ENCODE measurements around the gene GDF9. TPM values are rescaled to one million over a fixed set of nuclear protein-coding genes. Genes with fewer than 3 reads are reported as not detected.
"Not testable (repeated sequence)": the region's sequence is repeated elsewhere in the genome, so short reads cannot be mapped to it uniquely, and the experiment has no call there.

The GDF9 gene
- total RNA-seq, 1 experiment from 2014 or later = 0.54 TPM

- CTCF ChIA-PET = interaction anchor here (0.6 kb wide), 1 partner anchor 29 kb away, joined by 9 read pairs; the partner anchor contains the start of gene SHROOM1
- intact Hi-C loops (cut with micrococcal nuclease; ENCODE audit: unreplicated experiment) = no loop called here
Observed at GRCh38 chr5:132859889-132860437, 6.3 kb downstream of the GDF9 start.

DNA sequence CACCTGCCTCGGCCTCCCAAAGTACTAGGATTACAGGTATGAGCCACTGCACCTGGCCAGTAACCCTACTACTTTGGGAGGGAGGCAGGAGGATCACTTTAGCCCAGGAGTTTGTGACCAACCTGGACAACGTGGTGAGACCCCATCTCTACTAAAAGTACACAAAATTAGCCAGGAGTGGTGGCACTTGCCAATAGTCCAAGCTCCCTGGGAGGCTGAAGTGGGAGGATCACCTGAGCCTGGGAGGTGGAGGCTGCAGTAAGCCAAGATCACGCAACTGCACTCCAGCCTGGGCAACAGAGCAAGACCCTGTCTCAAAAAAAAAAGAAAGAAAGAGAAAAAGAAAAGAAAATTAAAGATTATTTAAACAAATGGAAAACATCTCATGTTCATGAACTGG lies 10.3 kb downstream of the GDF9 start:
- Histone ChIP-seq H3K4me1 (ENCODE audit: control insufficient read depth, insufficient read depth, low read length) (no peaks in the 10 kb centered on the region), H3K27me3 (ENCODE audit: control insufficient read depth, insufficient read depth, low read length) (no peaks in the 10 kb centered on the region), H3K4me3 (ENCODE audit: low read depth in 2 of 2, low read length in 2 of 2) (no peak overlapping the region), H3K36me3 (ENCODE audit: control insufficient read depth, insufficient read depth, low read length) (no peaks in the 10 kb centered on the region), H3K27ac (ENCODE audit: low read length) (no peak overlapping the region), H3K9me3 (ENCODE audit: control insufficient read depth, insufficient read depth, low read depth, low read length) (no peaks in the 10 kb centered on the region)
- in situ Hi-C loops (cut with HindIII; ENCODE audit: low pct_unique_long_range_greater_than_20kb, low sequenced_read_pairs) = no loop called here
- CTCF ChIA-PET = no interaction called here
- POLR2A ChIA-PET = no interaction called here
- BruUV-seq (replicated peaks) = no TSS peak
- no peak for ATAC-seq
- TF ChIP-seq, protein P1, sequence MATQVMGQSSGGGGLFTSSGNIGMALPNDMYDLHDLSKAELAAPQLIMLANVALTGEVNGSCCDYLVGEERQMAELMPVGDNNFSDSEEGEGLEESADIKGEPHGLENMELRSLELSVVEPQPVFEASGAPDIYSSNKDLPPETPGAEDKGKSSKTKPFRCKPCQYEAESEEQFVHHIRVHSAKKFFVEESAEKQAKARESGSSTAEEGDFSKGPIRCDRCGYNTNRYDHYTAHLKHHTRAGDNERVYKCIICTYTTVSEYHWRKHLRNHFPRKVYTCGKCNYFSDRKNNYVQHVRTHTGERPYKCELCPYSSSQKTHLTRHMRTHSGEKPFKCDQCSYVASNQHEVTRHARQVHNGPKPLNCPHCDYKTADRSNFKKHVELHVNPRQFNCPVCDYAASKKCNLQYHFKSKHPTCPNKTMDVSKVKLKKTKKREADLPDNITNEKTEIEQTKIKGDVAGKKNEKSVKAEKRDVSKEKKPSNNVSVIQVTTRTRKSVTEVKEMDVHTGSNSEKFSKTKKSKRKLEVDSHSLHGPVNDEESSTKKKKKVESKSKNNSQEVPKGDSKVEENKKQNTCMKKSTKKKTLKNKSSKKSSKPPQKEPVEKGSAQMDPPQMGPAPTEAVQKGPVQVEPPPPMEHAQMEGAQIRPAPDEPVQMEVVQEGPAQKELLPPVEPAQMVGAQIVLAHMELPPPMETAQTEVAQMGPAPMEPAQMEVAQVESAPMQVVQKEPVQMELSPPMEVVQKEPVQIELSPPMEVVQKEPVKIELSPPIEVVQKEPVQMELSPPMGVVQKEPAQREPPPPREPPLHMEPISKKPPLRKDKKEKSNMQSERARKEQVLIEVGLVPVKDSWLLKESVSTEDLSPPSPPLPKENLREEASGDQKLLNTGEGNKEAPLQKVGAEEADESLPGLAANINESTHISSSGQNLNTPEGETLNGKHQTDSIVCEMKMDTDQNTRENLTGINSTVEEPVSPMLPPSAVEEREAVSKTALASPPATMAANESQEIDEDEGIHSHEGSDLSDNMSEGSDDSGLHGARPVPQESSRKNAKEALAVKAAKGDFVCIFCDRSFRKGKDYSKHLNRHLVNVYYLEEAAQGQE (IDR thresholded peaks at IDR 0.05; ENCODE audit: insufficient read depth in 1 of 2, low read depth in 2 of 2, low read length in 1 of 2) = no peak
- TF ChIP-seq SIN3A (IDR thresholded peaks at IDR 0.05; ENCODE audit: borderline replicate concordance, insufficient read depth, low read depth, low read length) = no peak
- TF ChIP-seq POLR2AphosphoS5 (IDR thresholded peaks at IDR 0.05; ENCODE audit: low read depth, low read length) = no peak
- TF ChIP-seq CTCF (IDR thresholded peaks at IDR 0.05) = no peak
- TF ChIP-seq TCF7L2 (IDR thresholded peaks at IDR 0.05; ENCODE audit: low read depth, low read length) = no peak
- intact Hi-C loops (cut with micrococcal nuclease; ENCODE audit: unreplicated experiment) = no loop called here
- DNase-seq (ENCODE audit: low read depth, low spot score) = no peak

More at GRCh38 chr5:132859889-132860437, 6.3 kb downstream of the GDF9 start:
- in situ Hi-C loops (cut with HindIII; ENCODE audit: low pct_unique_long_range_greater_than_20kb, low sequenced_read_pairs) = no loop called here
- H3K9me3 ChIP-seq (ENCODE audit: control insufficient read depth, insufficient read depth, low read depth, low read length) = no peaks in the 10 kb centered on the region
- no peak overlapping the region for H3K27ac ChIP-seq (ENCODE audit: low read length)
- H3K4me3 ChIP-seq (ENCODE audit: low read depth in 2 of 2, low read length in 2 of 2) = no peak overlapping the region
- no peak for TF ChIP-seq CTCF (IDR thresholded peaks at IDR 0.05)
- TF ChIP-seq TCF7L2 (IDR thresholded peaks at IDR 0.05; ENCODE audit: low read depth, low read length) = no peak
- TF ChIP-seq POLR2AphosphoS5 (IDR thresholded peaks at IDR 0.05; ENCODE audit: low read depth, low read length) = no peak
- TF ChIP-seq, protein P1 (IDR thresholded peaks at IDR 0.05; ENCODE audit: insufficient read depth in 1 of 2, low read depth in 2 of 2, low read length in 1 of 2) = no peak
- no peak for TF ChIP-seq SIN3A (IDR thresholded peaks at IDR 0.05; ENCODE audit: borderline replicate concordance, insufficient read depth, low read depth, low read length)
- POLR2A ChIA-PET = no interaction called here
- no TSS peak for BruUV-seq (replicated peaks)
- no peaks in the 10 kb centered on the region for H3K36me3 ChIP-seq (ENCODE audit: control insufficient read depth, insufficient read depth, low read length)
- H3K4me1 ChIP-seq (ENCODE audit: control insufficient read depth, insufficient read depth, low read length) = no peaks in the 10 kb centered on the region
- DNase-seq (ENCODE audit: low read depth, low spot score) = no peak
- ATAC-seq = no peak
- H3K27me3 ChIP-seq (ENCODE audit: control insufficient read depth, insufficient read depth, low read length) = no peaks in the 10 kb centered on the region

DNA sequence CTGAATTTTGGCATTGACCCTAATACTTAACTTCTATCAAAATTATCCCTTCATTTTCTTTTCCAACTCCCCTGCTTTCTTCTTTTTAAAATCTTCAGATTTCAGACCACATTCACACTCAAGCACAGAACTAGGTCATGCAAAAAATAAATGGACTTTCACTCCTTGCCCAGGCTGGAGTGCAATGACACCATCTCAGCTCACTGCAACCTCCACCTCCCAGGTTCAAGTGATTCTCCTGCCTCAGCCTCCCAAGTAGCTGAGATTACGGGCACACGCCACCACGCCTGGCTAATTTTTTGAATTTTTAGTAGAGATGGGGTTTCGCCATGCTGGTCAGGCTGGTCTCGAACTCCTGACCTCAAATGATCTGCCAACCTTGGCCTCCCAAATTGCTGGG lies 11.3 kb downstream of the GDF9 start:
- ATAC-seq; H3K27me3 ChIP-seq (ENCODE audit: control insufficient read depth, insufficient read depth, low read length); H3K9me3 ChIP-seq (ENCODE audit: control insufficient read depth, insufficient read depth, low read depth, low read length); intact Hi-C loops (cut with micrococcal nuclease; ENCODE audit: unreplicated experiment); H3K36me3 ChIP-seq (ENCODE audit: control insufficient read depth, insufficient read depth, low read length); H3K4me1 ChIP-seq (ENCODE audit: control insufficient read depth, insufficient read depth, low read length); POLR2A ChIA-PET; H3K27ac ChIP-seq (ENCODE audit: low read length); BruUV-seq (replicated peaks); in situ Hi-C loops (cut with HindIII; ENCODE audit: low pct_unique_long_range_greater_than_20kb, low sequenced_read_pairs); H3K4me3 ChIP-seq (ENCODE audit: low read depth in 2 of 2, low read length in 2 of 2); DNase-seq (ENCODE audit: low read depth, low spot score): not testable (repeated sequence)
- CTCF ChIA-PET = interaction anchor here (0.6 kb wide), 1 partner anchor 13 kb away, joined by 3 read pairs; no protein-coding TSS in a partner anchor
